Measurements from ENCODE around the gene DVL2.

GRCh38 chr17:7221278-7222092, 12.8 kb downstream of the DVL2 start:
- TF ChIP-seq CTCF (IDR thresholded peaks at IDR 0.05; ENCODE audit: insufficient read depth, low read length) = no peak
- TF ChIP-seq REST (IDR thresholded peaks at IDR 0.05; ENCODE audit: insufficient replicate concordance, low read depth) = no peak
- no peak for TF ChIP-seq GABPA (IDR thresholded peaks at IDR 0.05; ENCODE audit: low read depth)

All from HL-60 (cell line).